GM19397 (cell line): ENCODE measurements around the gene PPIF.

Source experiments
- ATAC-seq: cut with Tn5 transposase; IDR thresholded peaks from one replicate; pipeline ENCODE4 v1.9.1; 2021; ENCODE audit warnings: mild to moderate bottlenecking, moderate library complexity; ENCODE audit not compliant: unreplicated experiment

Gene PPIF

GRCh38 chr10:79347226-79347893, at the start of gene PPIF:
Gene PPIF (plus strand): TSS chr10:79347469. CDS start chr10:79347549, 80 bp downstream.
- ATAC-seq: peak; percentile 90

DNA sequence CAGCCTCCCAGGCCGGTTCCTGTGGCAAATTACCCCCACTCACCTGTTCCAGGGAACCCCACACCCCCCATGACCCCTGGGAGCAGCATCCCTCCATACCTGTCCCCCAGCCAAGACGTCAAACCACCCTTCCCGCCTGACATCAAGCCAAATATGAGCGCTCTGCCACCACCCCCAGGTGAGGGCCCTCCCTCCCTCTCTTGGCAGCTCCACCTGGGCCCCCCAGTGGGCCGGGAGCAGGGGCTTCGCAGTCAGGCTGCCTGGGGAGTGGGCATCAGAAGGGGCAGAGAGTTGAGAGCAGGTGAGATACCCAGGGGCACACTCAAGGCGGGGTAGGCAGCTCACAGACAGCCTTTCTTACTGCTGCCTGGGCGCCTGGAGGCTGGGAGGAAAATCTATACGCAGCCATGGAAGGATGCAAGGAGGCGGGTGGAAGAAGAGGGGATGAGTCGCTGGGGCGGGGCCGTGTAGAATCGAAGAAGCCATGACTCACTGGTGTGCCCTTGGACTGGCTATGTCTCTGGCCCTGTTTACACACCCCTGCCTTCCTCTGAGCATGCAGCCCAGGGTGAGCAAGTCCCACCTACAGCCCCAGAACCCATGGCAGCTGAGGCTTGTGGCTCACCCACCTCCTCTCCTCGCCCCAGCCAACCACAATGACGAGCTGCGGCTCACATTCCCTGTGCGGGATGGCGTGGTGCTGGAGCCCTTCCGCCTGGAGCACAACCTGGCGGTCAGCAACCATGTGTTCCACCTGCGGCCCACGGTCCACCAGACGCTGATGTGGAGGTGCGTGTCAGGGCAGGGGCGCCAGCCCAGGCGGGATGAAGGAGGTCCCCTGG, 48.6 kb upstream of the PPIF start:
- ATAC-seq: no peak

GRCh38 chr10:79299397-79300241, 47.6 kb upstream of the PPIF start:
- no peak for ATAC-seq

DNA sequence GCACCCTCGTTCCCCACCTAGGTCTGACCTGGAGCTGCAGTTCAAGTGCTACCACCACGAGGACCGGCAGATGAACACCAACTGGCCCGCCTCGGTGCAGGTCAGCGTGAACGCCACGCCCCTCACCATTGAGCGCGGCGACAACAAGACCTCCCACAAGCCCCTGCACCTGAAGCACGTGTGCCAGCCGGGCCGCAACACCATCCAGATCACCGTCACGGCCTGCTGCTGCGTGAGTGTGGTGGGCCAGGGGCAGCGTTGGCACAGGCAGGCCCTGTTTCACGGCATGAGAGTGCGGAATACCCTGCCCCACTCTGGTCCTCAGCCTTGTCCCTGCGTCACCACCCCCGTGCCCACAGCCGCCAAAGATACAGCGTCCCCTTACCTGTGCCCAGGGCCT, 46.6 kb upstream of the PPIF start:
- no peak for ATAC-seq

- ATAC-seq: no peak
These were observed 45.3 kb upstream of the PPIF start for GRCh38 chr10:79301754-79302530.

DNA sequence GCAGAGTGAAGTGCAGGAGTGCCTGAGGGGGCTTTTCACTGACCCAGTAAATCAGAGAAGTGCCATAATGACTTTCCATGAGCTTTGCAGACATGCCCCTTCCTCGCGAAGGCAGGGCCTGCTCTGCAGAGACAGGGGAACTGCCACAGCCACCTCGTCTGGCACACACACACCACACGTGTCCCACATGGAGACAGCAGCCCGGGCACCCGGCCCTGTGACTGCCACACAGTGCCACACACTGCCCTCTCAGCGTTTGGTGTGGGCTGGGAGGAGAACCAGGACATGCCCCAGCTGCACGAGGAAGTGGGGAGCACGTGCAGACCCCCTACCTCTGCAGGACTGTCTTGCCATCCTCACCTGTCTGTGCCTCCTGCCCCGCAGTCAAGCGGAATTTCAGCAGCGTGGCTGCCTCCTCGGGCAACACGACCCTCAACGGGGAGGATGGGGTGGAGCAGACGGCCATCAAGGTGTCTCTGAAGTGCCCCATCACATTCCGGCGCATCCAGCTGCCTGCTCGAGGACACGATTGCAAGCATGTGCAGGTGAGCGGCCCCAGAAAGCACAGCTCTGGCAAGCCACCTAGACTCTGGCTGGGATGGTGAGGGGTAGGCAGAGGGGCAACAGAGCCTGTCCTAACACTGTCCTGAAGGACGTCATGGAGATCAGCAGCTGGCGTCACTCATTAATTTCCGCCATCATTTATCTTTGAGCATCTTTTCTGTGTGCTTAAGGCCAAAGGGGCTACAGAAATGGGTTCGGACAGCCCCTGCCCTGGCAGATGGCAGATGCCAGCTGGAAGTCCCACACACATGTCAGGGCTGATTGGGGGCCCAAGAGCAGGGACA, 43.4 kb upstream of the PPIF start:
- ATAC-seq: no peak

DNA sequence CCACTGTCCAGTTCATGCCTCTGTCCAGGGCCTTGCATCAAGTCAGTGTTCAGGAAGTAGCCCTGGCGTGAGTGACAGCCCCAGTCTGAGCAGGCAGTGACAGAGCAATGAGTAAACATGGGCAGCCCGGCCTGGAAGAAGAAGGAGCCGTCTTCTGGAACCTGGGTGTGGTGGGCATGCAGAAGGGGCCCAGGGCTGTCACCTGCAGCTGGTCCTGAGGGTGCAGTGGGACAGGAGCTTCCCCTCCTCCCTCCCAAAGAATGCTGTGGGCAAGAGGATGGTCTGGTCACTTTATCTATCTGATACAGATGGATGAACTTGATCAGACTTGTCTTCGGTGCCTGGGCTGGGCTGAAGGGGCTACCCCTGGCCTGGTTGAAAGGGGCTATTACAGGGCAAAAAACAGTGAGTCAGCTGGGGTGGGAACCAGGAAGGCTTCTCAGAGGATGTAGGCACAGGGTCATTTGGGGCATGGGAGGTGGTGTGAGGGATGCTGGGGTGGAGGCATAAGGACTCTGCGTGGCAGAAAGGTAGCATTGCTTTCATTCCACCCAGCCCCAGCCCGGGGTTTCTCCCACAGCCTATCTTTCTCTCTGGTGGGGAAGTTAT, 42.7 kb upstream of the PPIF start:
- ATAC-seq: no peak

DNA sequence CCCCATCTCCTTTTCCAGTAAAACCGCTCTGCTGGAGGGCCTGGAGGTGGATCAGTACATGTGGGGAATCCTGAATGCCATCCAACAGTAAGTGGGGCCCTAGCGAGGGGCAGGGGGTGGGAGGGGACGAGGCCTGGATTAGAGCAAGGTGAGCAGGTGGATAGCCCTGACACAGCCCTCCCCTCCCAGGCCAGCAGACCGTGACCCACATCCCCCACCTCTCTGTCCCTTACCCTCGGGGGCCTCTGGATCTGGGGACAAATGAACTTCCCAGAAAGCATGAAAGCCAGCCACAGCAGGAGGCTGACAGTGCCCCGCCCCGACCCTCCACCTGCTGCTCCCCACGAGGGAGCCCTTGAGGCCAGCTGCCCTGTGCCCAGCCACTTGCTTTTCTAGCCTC, 41.8 kb upstream of the PPIF start:
- ATAC-seq: no peak

GRCh38 chr10:79305988-79306387, 41.3 kb upstream of the PPIF start:
- ATAC-seq: no peak

- ATAC-seq: no peak
These were observed 40.5 kb upstream of the PPIF start for GRCh38 chr10:79306644-79307220.

DNA sequence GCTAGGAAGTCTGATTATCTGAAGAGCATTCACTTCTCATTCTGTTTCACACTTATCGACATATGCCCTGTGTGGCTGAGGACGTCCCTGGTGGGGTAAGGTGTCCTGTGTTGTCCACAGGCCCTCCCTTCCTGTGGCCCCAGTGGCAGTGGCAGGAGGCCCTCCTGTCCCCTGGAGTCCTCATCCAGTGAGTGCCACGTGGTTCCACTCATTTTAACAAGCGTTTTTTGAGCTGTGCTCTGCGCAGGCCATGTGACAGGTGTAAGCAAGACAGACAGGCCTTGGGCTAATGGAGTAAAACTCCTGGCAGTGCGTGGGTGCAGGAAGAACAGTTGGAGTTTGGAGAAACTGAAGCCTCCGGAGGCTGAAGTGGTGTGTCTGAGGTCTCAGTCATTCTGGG, 39.3 kb upstream of the PPIF start:
- ATAC-seq: no peak

- ATAC-seq: no peak
These were observed 38.2 kb upstream of the PPIF start for GRCh38 chr10:79308969-79309665.

GRCh38 chr10:79310200-79310865, 36.9 kb upstream of the PPIF start:
- no peak for ATAC-seq

- ATAC-seq: no peak
These were observed 36.2 kb upstream of the PPIF start for GRCh38 chr10:79310911-79311573.

- ATAC-seq: no peak
These were observed 35.5 kb upstream of the PPIF start for GRCh38 chr10:79311581-79312407.

- ATAC-seq: no peak
These were observed 34.6 kb upstream of the PPIF start for GRCh38 chr10:79312601-79313187.
